ENCODE data around the gene CHST1. TPM values are rescaled to one million over a fixed set of nuclear protein-coding genes. Genes with fewer than 3 reads are reported as not detected.

The CHST1 gene
- polyA plus RNA-seq, 3 donors = not detected

GRCh38 chr11:45607995-45608394 lies 57.4 kb downstream of the CHST1 start:
- Histone ChIP-seq H3K4me2 (replicated peaks; ENCODE audit: extremely low read depth, low read length, poor library complexity, severe bottlenecking) (no peak overlapping the region), H3K36me3 (replicated peaks in 1 of 2; ENCODE audit: control insufficient read depth in 1 of 2, insufficient read depth in 2 of 2, low read length in 2 of 2) (no peaks in the 10 kb centered on the region), H4K20me1 (ENCODE audit: insufficient read depth, low read length) (no peaks in the 10 kb centered on the region), H3K4me1 (ENCODE audit: control insufficient read depth in 1 of 2, insufficient read depth in 2 of 2, low read length in 2 of 2) (peaks cover 4 to 8% of the 10 kb centered on the region in 2 donors), H3K9me3 (replicated peaks in 1 of 2; ENCODE audit: control insufficient read depth in 1 of 2, insufficient read depth in 1 of 2, low read length in 2 of 2) (no peaks in the 10 kb centered on the region), H3K27me3 (ENCODE audit: control insufficient read depth in 2 of 2, insufficient read depth in 2 of 2, low read length in 2 of 2) (peaks cover 7 to 29% of the 10 kb centered on the region in 2 donors), H2AFZ (ENCODE audit: insufficient read depth, low read depth, low read length, poor library complexity, severe bottlenecking) (no peak overlapping the region), H3K27ac (ENCODE audit: low read depth in 1 of 2, low read length in 2 of 2) (no peak overlapping the region), H3K9ac (ENCODE audit: insufficient read depth, low read length, poor library complexity, severe bottlenecking) (no peak overlapping the region), H3K4me3 (replicated peaks in 1 of 3; ENCODE audit: low read depth in 2 of 3, low read length in 3 of 3) (no peak overlapping the region), H3K79me2 (ENCODE audit: insufficient read depth, low read length) (no peaks in the 10 kb centered on the region)
- intact Hi-C loops (cut with micrococcal nuclease) = no loop called here
- no peak for DNase-seq
- peaks cover 58 to 81% (median 59%) of the 10 kb centered on the region in 3 donors for H3K27me3 Mint-ChIP-seq (ENCODE audit: low read depth in 3 of 3)
- 68% methylated on average over 4 of the region's 5 CpGs for WGBS (ENCODE audit: insufficient coverage)
- H3K4me3 Mint-ChIP-seq = peak overlapping the region in 1 of 2 donors; percentile 16
- peaks cover 0 to 9% (median 2%) of the 10 kb centered on the region in 7 donors for H3K9me3 Mint-ChIP-seq
- no peaks in the 10 kb centered on the region for H3K36me3 Mint-ChIP-seq
- no peak for TF ChIP-seq CTCF (IDR thresholded peaks at IDR 0.05)
- no peak overlapping the region for H3K27ac Mint-ChIP-seq
- peaks cover 23% of the 10 kb centered on the region for H3K4me1 Mint-ChIP-seq

GRCh38 chr11:45606514-45607281 lies 58.7 kb downstream of the CHST1 start:
- Mint-ChIP-seq H3K9me3 (peaks cover 0 to 10% (median 3%) of the 10 kb centered on the region in 7 donors), H3K4me3 (no peak overlapping the region), H3K27ac (no peak overlapping the region), H3K4me1 (peaks cover 23% of the 10 kb centered on the region), H3K27me3 (ENCODE audit: low read depth in 3 of 3) (peaks cover 56 to 75% (median 60%) of the 10 kb centered on the region in 3 donors), H3K36me3 (no peaks in the 10 kb centered on the region)
- Histone ChIP-seq H3K9me3 (replicated peaks in 1 of 2; ENCODE audit: control insufficient read depth in 1 of 2, insufficient read depth in 1 of 2, low read length in 2 of 2) (no peaks in the 10 kb centered on the region), H2AFZ (ENCODE audit: insufficient read depth, low read depth, low read length, poor library complexity, severe bottlenecking) (no peak overlapping the region), H3K27ac (ENCODE audit: low read depth in 1 of 2, low read length in 2 of 2) (no peak overlapping the region), H3K4me2 (replicated peaks; ENCODE audit: extremely low read depth, low read length, poor library complexity, severe bottlenecking) (no peak overlapping the region), H3K27me3 (ENCODE audit: control insufficient read depth in 2 of 2, insufficient read depth in 2 of 2, low read length in 2 of 2) (peaks cover 2 to 30% of the 10 kb centered on the region in 2 donors), H3K36me3 (replicated peaks in 1 of 2; ENCODE audit: control insufficient read depth in 1 of 2, insufficient read depth in 2 of 2, low read length in 2 of 2) (no peaks in the 10 kb centered on the region), H4K20me1 (ENCODE audit: insufficient read depth, low read length) (no peaks in the 10 kb centered on the region), H3K4me3 (replicated peaks in 1 of 3; ENCODE audit: low read depth in 2 of 3, low read length in 3 of 3) (no peak overlapping the region), H3K9ac (ENCODE audit: insufficient read depth, low read length, poor library complexity, severe bottlenecking) (no peak overlapping the region), H3K4me1 (ENCODE audit: control insufficient read depth in 1 of 2, insufficient read depth in 2 of 2, low read length in 2 of 2) (peaks cover 4 to 8% of the 10 kb centered on the region in 2 donors), H3K79me2 (ENCODE audit: insufficient read depth, low read length) (no peaks in the 10 kb centered on the region)
- intact Hi-C loops (cut with micrococcal nuclease) = no loop called here
- no peak for DNase-seq
- 49% methylated on average over 4 of the region's 10 CpGs for WGBS (ENCODE audit: insufficient coverage)
- no peak for TF ChIP-seq CTCF (IDR thresholded peaks at IDR 0.05)
